Measurements from ENCODE around the gene PMP22.
"Not testable (repeated sequence)": the region's sequence is repeated elsewhere in the genome, so short reads cannot be mapped to it uniquely, and the experiment has no call there.

The PMP22 gene

DNA sequence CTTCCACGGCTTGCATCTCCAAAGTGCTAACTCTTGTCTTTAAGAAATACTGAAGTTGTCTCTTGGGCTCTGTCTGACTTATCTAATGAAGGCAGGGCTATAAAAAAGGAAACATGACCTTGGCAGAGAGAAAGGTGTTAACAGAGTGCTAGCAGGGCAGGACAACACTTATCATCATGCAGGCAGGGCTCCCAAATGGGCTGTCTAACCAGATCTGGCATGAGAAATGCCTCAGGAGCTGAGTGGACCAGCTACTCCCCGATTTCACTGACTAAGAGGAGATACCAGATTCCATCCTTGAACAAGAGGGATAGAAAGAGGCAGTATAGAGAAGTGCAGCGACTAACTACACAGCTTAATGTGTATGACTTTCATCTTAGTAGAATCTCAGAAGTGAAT lies 32.6 kb downstream of the PMP22 start:
- H3K4me1 Mint-ChIP-seq: peaks cover 0 to 8% of the 10 kb centered on the region in 2 donors
- ATAC-seq (replicated peaks) (no peak), DNase-seq (no peak)
- no peak overlapping the region for H3K4me3 Mint-ChIP-seq
- H3K27ac Mint-ChIP-seq: no peak overlapping the region
- peaks cover 6 to 13% of the 10 kb centered on the region in 2 donors for H3K27me3 Mint-ChIP-seq
- no peaks in the 10 kb centered on the region for H3K36me3 Mint-ChIP-seq
- H3K9me3 Mint-ChIP-seq: no peaks in the 10 kb centered on the region

DNA sequence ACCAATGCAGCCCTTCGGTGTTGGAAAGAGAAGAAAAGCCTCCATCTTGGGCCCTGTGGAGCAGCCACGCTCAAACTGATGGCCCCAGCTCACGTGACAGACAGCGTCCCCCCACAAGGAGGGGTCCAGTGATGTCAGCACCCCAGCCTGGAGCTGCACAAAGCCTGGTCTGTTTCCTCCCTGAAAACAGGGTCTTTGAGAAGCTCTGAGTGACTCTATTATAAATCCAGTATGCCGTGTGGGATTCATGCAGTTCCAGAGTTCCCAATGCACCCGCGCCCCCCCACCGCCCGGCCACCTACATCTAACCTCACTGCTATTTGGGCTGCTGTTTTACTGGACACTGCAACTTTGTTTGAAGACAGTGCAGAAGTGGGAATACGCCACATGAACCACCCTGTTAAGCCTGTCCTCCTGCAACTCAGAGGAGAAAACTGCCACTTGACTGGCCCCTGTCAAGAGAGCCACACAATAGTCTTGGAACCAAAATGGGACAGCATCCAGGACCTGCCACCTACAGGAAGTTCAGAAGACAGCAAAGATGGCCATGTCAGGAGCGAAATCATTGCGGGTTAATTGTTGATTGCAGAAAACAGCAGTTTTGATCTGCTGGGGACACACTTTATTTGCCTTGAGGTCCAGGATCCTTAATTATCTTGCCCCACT lies 33.1 kb downstream of the PMP22 start:
- no peaks in the 10 kb centered on the region for H3K36me3 Mint-ChIP-seq
- peaks cover 6 to 12% of the 10 kb centered on the region in 2 donors for H3K27me3 Mint-ChIP-seq
- H3K4me3 Mint-ChIP-seq: no peak overlapping the region
- H3K27ac Mint-ChIP-seq: no peak overlapping the region
- peaks cover 0 to 8% of the 10 kb centered on the region in 2 donors for H3K4me1 Mint-ChIP-seq
- H3K9me3 Mint-ChIP-seq: no peaks in the 10 kb centered on the region
- ATAC-seq (replicated peaks): no peak
- DNase-seq: no peak

DNA sequence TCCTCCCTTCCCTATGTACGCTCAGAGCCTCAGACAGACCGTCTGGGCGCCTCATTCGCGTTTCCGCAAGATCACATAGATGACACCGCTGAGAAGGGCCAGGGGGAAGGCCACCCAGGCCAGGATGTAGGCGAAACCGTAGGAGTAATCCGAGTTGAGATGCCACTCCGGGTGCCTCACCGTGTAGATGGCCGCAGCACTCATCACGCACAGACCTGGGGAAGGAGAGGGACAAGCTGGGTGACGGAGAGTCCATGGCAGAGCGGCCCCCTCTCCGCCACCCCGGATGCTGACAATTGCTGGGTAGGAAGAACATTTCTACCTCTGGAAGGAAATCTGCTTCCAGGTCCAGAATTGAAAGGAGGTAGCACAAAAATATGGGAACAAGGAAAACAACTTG lies 34.3 kb downstream of the PMP22 start:
- Mint-ChIP-seq H3K9me3 (no peaks in the 10 kb centered on the region), H3K27ac (no peak overlapping the region), H3K27me3 (peaks cover 6 to 8% of the 10 kb centered on the region in 2 donors), H3K4me3 (no peak overlapping the region), H3K36me3 (no peaks in the 10 kb centered on the region), H3K4me1 (no peaks in the 10 kb centered on the region)
- ATAC-seq (replicated peaks) (no peak), DNase-seq (no peak)

DNA sequence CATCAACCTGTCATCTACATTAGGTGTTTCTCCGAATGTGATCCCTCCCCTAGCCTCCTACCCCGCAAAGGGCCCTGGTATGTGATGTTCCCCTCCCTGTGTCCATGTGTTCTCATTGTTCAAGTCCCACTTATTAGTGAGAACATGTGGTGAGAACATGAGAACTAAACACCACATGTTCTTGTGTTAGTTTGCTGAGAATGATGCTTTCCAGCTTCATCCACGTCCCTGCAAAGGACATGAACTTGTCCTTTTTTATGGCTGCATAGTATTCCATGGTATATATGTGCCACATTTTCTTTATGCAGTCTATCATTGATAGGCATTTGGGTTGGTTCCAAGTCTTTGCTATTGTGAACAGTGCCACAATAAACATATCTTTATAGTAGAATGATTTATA lies 43.3 kb downstream of the PMP22 start:
- H3K36me3 Mint-ChIP-seq; H3K27ac Mint-ChIP-seq; DNase-seq; ATAC-seq (replicated peaks); H3K27me3 Mint-ChIP-seq; H3K4me1 Mint-ChIP-seq; H3K4me3 Mint-ChIP-seq; H3K9me3 Mint-ChIP-seq: not testable (repeated sequence)

DNA sequence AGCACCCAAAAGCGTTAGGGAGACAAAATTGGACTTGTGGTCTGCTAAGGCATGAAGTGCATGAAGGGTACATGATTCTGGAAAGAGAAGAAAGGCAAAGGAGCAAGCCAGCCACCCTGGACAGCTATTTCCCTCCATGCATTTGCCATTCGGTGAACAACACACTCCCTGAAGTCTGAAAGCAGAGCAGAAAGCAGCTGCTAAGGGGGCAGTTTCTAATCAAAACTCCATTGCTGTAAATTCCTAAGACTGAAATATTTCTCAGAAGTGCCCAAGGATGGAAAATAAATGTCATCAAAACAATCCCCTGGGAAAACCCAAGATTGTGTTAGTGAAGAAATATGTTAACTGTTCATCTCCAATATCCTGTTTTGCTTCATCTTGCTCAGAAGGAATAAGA lies 44.3 kb downstream of the PMP22 start:
- DNase-seq (no peak), ATAC-seq (replicated peaks) (no peak)
- no peaks in the 10 kb centered on the region for H3K4me1 Mint-ChIP-seq
- H3K27me3 Mint-ChIP-seq: peaks cover 0 to 5% of the 10 kb centered on the region in 2 donors
- H3K27ac Mint-ChIP-seq: no peak overlapping the region
- H3K36me3 Mint-ChIP-seq: no peaks in the 10 kb centered on the region
- no peaks in the 10 kb centered on the region for H3K9me3 Mint-ChIP-seq
- H3K4me3 Mint-ChIP-seq: no peak overlapping the region

DNA sequence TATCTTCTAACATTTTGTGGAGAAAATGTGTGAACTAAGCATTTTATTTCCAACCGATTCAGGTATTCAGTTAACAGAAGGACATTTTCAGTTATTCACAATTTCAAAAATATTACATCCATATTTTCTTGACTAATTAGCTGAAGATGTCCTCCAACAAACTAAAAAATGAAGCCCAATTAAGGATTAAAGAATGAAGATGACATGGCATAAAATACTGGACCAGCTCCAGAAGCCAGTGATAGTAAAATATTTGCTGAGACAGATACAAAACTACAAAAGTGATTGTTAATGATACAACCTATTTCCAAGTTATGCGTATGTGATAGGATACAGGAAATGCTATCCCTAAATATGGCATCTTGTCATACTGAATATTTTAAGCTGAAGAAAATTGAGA lies 48.6 kb downstream of the PMP22 start:
- no peak overlapping the region for H3K27ac Mint-ChIP-seq
- H3K36me3 Mint-ChIP-seq: no peaks in the 10 kb centered on the region

DNA sequence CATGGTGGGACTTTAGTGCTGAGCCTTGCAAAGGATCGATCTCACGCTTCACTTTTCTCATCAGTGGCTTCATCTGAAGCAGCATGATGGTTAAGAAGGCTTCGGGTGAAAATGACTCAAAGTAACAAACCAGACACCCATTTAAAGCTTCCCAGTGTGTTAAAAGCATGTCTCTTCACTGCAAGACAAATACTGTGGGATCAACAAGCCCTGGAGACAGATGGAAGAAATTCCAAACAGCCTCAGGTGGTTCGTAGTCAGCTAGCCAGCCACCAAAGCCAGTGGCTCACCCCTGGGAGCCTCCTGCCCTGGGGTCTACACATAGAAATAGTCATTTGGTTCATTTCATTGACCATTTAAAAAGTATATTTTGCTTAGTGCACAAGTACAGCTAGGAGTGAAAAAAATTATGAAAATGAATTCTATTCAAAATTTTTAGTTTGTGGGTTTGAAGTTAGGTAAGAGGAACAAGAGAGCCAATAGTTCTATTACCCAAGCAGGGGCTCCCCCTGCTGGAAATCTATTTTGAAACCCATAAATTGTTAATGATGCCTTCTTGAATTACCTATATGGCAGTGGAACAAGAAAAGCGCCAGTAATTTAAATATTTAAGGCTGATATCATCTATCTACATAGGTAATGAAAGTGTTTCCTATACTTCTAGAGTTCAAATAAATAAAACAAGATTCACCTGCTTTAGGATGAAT lies 51.6 kb downstream of the PMP22 start:
- Mint-ChIP-seq H3K4me3 (no peak overlapping the region), H3K27ac (no peak overlapping the region), H3K4me1 (no peaks in the 10 kb centered on the region), H3K27me3 (peaks cover 4 to 22% of the 10 kb centered on the region in 2 donors), H3K9me3 (no peaks in the 10 kb centered on the region), H3K36me3 (no peaks in the 10 kb centered on the region)
- ATAC-seq (replicated peaks): no peak
- no peak for DNase-seq

More for the DNA sequence above, 48.6 kb downstream of the PMP22 start:
- Mint-ChIP-seq H3K9me3 (no peaks in the 10 kb centered on the region), H3K4me3 (no peak overlapping the region), H3K27me3 (peaks cover 0 to 17% of the 10 kb centered on the region in 2 donors), H3K4me1 (no peaks in the 10 kb centered on the region)
- no peak for DNase-seq
- ATAC-seq (replicated peaks): no peak

DNA sequence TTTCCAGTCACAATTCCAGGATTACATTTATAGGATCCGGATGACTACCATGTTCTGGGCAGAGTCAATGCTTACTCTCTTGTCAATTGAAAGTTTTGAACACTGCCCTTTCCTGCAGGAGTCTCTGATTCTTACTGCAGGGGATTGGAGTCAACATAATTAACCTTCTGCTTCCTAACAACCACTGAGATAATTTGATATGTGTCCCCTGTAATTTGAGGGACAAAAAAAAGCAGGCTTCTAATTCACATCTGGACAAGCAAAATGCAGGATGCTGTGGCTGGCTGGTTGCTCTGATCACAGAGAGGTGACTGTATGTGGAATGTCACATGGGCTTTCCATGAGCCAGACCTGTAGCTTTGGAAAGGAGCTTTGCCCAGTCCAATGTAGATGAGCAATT lies 54.9 kb downstream of the PMP22 start:
- Mint-ChIP-seq H3K27ac (no peak overlapping the region), H3K27me3 (peaks cover 4 to 17% of the 10 kb centered on the region in 2 donors), H3K4me3 (no peak overlapping the region), H3K9me3 (peaks cover 0 to 2% of the 10 kb centered on the region in 2 donors), H3K4me1 (no peaks in the 10 kb centered on the region), H3K36me3 (no peaks in the 10 kb centered on the region)
- ATAC-seq (replicated peaks) (no peak), DNase-seq (no peak)

DNA sequence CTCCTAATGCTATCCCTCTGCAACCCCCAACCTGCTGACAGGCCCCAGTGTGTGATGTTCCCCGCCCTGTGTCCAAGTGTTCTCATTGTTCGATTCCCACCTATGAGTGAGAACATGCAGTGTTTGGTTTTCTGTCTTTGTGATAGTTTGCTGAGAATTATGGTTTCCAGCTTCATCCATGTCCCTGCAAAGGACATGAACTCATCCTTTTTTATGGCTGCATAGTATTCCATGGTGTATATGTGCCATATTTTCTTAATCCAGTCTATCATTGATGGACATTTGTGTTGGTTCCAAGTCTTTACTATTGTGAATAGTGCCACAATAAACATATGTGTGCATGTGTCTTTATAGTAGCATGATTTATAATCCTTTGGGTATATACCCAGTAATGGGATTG lies 62.1 kb downstream of the PMP22 start:
- not testable (repeated sequence) for DNase-seq; ATAC-seq (replicated peaks); H3K36me3 Mint-ChIP-seq; H3K4me1 Mint-ChIP-seq; H3K4me3 Mint-ChIP-seq; H3K27ac Mint-ChIP-seq
- Mint-ChIP-seq H3K27me3 (peaks cover 5 to 14% of the 10 kb centered on the region in 2 donors), H3K9me3 (peaks cover 14 to 21% of the 10 kb centered on the region in 2 donors)

DNA sequence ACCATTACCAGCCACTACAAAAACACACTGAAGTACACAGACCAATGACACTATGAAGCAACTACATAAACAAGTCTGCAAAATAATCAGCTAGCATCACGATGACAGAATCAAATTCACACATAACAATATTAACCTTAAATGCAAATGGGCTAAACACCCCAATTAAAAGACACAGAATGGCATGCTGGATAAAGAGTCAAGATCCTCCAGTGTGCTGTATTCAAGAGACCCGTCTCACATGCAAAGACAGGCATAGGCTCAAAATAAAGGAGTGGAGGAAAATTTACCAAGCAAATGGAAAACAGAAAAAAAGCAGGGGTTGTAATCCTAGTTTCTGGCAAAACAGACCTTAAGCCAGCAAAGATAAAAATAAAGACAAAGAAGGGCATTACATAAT lies 64.6 kb downstream of the PMP22 start:
- ATAC-seq (replicated peaks); DNase-seq; H3K36me3 Mint-ChIP-seq; H3K4me3 Mint-ChIP-seq; H3K4me1 Mint-ChIP-seq; H3K27ac Mint-ChIP-seq: not testable (repeated sequence)
- Mint-ChIP-seq H3K27me3 (peaks cover 8 to 14% of the 10 kb centered on the region in 2 donors), H3K9me3 (peaks cover 22% of the 10 kb centered on the region in 2 donors)

DNA sequence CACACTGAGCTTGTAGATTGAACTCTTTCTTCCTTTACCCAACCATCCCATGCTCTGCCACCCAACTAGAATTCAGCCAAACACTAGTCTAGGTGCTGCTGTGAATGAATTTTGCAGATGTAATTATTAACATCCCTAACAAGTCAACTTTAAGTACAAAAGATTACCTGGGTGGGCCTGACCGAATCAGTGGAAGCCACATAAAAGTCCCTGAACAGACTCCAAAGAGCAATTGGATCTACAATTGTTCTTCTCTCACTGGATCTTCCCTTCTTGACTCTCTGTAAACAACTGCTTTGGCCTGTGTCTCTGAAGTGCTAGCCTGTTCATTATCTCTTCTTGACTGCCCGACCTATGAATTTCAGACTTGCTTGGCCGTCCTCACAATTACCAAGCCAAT lies 67.9 kb downstream of the PMP22 start:
- Mint-ChIP-seq H3K4me1 (no peaks in the 10 kb centered on the region), H3K9me3 (peaks cover 19 to 22% of the 10 kb centered on the region in 2 donors), H3K4me3 (no peak overlapping the region), H3K36me3 (no peaks in the 10 kb centered on the region), H3K27ac (no peak overlapping the region), H3K27me3 (peaks cover 8 to 12% of the 10 kb centered on the region in 2 donors)
- DNase-seq (no peak), ATAC-seq (replicated peaks) (no peak)

DNA sequence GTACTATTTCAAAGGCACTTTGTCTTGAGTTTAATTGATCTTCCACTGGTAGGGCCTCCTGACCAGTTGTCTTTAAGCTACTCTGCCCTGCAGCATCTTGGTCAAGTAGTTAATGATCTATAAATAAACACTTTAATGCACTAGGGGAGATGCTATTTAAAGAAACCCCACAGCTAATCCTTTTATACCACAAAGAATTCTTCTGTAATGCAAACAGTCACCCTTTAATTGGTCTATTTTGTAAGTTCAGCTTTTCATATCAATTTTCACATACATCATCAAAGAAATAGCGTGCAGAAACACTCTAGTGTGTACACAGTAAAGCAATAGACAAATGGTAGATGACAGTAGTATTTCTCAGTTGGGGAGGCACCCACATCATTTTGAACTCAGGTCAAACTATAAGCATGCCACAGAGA lies 70.3 kb downstream of the PMP22 start:
- no peak for ATAC-seq (replicated peaks)
- Mint-ChIP-seq H3K27me3 (peaks cover 6 to 7% of the 10 kb centered on the region in 2 donors), H3K36me3 (no peaks in the 10 kb centered on the region), H3K9me3 (peaks cover 9 to 15% of the 10 kb centered on the region in 2 donors), H3K4me3 (no peak overlapping the region), H3K27ac (no peak overlapping the region), H3K4me1 (no peaks in the 10 kb centered on the region)
- no peak for DNase-seq

DNA sequence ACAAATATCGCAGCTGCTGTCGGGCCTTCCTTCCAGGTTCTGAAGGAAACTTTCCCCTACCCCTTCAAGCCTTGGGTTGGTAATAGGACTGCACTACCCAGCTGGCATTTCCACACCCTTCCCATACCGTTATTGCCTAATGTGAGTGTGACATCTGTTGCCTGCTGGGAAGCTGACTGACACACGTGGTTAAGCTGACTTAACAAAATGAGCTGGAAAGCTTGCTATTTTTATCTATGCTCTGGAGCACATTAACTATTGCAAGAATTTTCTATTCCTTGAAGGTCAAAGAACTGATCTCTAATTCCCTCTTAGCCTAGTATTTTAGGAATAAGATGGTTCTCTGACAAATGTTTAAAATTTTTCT lies 79.5 kb downstream of the PMP22 start:
- Mint-ChIP-seq H3K27ac (no peak overlapping the region), H3K4me3 (no peak overlapping the region), H3K27me3 (peaks cover 12 to 35% of the 10 kb centered on the region in 2 donors), H3K4me1 (no peaks in the 10 kb centered on the region), H3K36me3 (no peaks in the 10 kb centered on the region), H3K9me3 (no peaks in the 10 kb centered on the region)
- DNase-seq (no peak), ATAC-seq (replicated peaks) (no peak)

DNA sequence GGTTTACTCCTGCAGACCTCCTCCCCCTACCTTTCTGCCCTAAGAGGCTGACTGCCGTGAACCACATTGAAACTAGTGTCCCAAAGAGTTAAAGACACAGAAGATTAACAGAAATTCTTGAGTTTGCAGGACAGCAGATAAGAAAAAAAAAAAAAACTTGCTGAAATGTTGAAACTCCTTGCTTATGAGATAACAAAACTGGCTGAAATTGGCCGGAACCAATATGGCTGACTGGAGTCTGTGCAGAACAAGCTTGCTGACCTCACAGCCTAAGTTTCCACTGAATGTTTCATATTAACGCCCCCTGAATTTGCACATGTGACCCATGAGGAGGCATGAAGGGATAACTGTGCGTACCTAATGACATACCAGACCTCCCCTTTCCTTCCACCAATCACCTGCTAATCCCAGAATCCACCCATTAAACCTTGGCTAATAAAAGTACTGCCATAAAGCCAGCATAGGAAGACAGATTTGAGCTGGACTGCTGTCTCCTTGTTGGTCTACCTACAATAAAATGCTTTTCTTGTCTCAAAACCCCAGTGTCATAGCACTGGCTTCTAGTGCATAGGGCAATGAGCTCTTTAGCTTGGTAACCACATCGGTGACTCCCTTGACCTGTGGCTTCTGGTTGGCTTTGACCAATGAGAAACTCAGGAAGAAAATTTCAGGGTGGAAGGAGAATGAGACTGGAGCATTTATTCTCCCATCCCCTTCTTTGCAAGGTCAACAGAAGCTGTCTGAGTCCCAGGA lies 80.1 kb downstream of the PMP22 start:
- Mint-ChIP-seq H3K4me1 (no peaks in the 10 kb centered on the region), H3K27me3 (peaks cover 12 to 35% of the 10 kb centered on the region in 2 donors)

DNA sequence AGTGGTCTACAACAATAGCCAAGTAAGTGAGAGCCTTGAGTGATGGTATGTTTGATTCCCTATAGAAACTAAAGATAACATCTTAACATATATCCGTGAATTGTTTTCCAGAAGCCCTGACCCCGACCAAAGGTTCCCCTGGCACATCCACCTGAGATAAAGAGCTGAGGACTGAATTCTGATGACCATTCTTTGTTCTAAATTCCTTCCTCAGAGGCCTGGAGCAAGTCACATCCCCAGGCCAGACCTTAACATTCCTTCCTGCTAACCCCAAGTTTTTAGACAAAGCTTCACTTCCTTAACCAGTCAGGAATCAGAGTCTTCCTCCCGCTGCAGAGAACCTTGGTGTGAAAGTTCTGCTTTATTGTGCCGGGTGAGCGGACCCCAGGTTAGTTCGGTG lies 83.3 kb downstream of the PMP22 start:
- DNase-seq (no peak), ATAC-seq (replicated peaks) (no peak)
- no peaks in the 10 kb centered on the region for H3K36me3 Mint-ChIP-seq
- no peaks in the 10 kb centered on the region for H3K4me1 Mint-ChIP-seq
- H3K4me3 Mint-ChIP-seq: no peak overlapping the region
- H3K27ac Mint-ChIP-seq: no peak overlapping the region
- H3K9me3 Mint-ChIP-seq: no peaks in the 10 kb centered on the region
- H3K27me3 Mint-ChIP-seq: peaks cover 12 to 36% of the 10 kb centered on the region in 2 donors

More for the DNA sequence above, 80.1 kb downstream of the PMP22 start:
- DNase-seq (no peak), ATAC-seq (replicated peaks) (no peak)
- Mint-ChIP-seq H3K27ac (no peak overlapping the region), H3K4me3 (no peak overlapping the region), H3K36me3 (no peaks in the 10 kb centered on the region), H3K9me3 (no peaks in the 10 kb centered on the region)

All from stimulated activated naive B cell treated with anti-CD40 and anti-IgM and Interleukin-4, amounts not matched to agents 10 μg/mL and 1 μg/mL and 100 μg/mL, for 72 hours (primary cell).